Hematopoietic multipotent progenitor cell treated with erythropoietin and hydrocortisone succinate and interleukin-3 and kit ligand, for 6 days (in vitro differentiated cells): ENCODE data around the gene OPCML.

ENCODE experiments used
- DNase-seq: peaks from one replicate; pipeline ENCODE4 v3.0.0-alpha.2; 2015

OPCML gene

GRCh38 chr11:132367293-132367692, 1165.0 kb downstream of the OPCML start:
- no peak for DNase-seq

GRCh38 chr11:132365650-132366049, 1166.7 kb downstream of the OPCML start:
- DNase-seq: no peak
